Fibroblast of lung (primary cell): ENCODE data around the gene GABRE. TPM values are rescaled to one million over a fixed set of nuclear protein-coding genes. Genes with fewer than 3 reads are reported as not detected.

Source experiments
- DNase-seq, 2 donors: peaks; one replicate each; pipeline versions ENCODE4 v3.0.0 to v3.0.0-alpha.2; 2010; ENCODE audit warnings: low read depth in 2 of 2
- H2AFZ ChIP-seq: 2 replicates; pipeline ENCODE4 v1.5.1; 2012; ENCODE audit warnings: low read length, control low read depth, inconsistent platforms
- H3K27ac ChIP-seq: 2 replicates; pipeline ENCODE4 v1.5.1; 2011; ENCODE audit warnings: low read length, control low read depth; ENCODE audit not compliant: insufficient read depth
- H3K27me3 ChIP-seq: 2 replicates; pipeline ENCODE4 v1.5.1; 2011; ENCODE audit warnings: mild to moderate bottlenecking, low read length; ENCODE audit not compliant: control insufficient read depth, insufficient read depth
- H3K36me3 ChIP-seq: 2 replicates; pipeline ENCODE4 v1.5.1; 2011; ENCODE audit warnings: low read length; ENCODE audit not compliant: control insufficient read depth, insufficient read depth
- H3K4me1 ChIP-seq: 2 replicates; pipeline ENCODE4 v1.5.1; 2011; ENCODE audit warnings: low read length; ENCODE audit not compliant: control insufficient read depth, insufficient read depth; ENCODE audit errors: extremely low read depth
- H3K4me2 ChIP-seq: 2 replicates; pipeline ENCODE4 v1.5.1; 2011; ENCODE audit warnings: low read length, control low read depth; ENCODE audit not compliant: insufficient read depth; ENCODE audit errors: extremely low read depth
- H3K4me3 ChIP-seq, 4 experiments: fragments of 200-600 bp in 1 of 4; sonication (generic) in 1 of 4; replicated peaks in 1 of 4; 2 replicates each; pipeline ENCODE4 v1.5.1; 2011 to 2016; ENCODE audit warnings: low read length in 4 of 4, low read depth in 3 of 4, mild to moderate bottlenecking in 3 of 4, control low read depth in 2 of 4, inconsistent platforms in 1 of 4, mixed read lengths in 1 of 4; ENCODE audit not compliant: insufficient read depth in 1 of 4; ENCODE audit errors: control extremely low read depth in 1 of 4
- H3K79me2 ChIP-seq: 2 replicates; pipeline ENCODE4 v1.5.1; 2012; ENCODE audit warnings: mild to moderate bottlenecking, low read length, inconsistent platforms; ENCODE audit not compliant: control insufficient read depth, insufficient read depth
- H3K9ac ChIP-seq: 2 replicates; pipeline ENCODE4 v1.5.1; 2011; ENCODE audit warnings: mild to moderate bottlenecking, low read length, control low read depth; ENCODE audit not compliant: insufficient read depth
- H3K9me3 ChIP-seq: 2 replicates; pipeline ENCODE4 v1.5.1; 2012; ENCODE audit warnings: low read depth, low read length; ENCODE audit not compliant: control insufficient read depth, insufficient read depth
- H4K20me1 ChIP-seq: 2 replicates; pipeline ENCODE4 v1.5.1; 2011; ENCODE audit warnings: low read length; ENCODE audit not compliant: control insufficient read depth, insufficient read depth; ENCODE audit errors: extremely low read depth
- EZH2 ChIP-seq: IDR thresholded peaks from 2 replicates; pipeline ENCODE4 v1.5.1; 2012; ENCODE audit warnings: low read length, control low read depth, mild to moderate bottlenecking; ENCODE audit errors: missing control alignments
- polyA plus RNA-seq, 2 donors: library from polyadenylated mRNA; depleted of rRNA in 1 of 2; stranded (reverse) in 1 of 2; unstranded in 1 of 2; fragments of >200 nt; gene quantifications; 2 replicates each; pipeline ENCODE4 v1.2.1, GENCODE V29; 2011 to 2012; ENCODE audit warnings: missing spikeins in 1 of 2
- total RNA-seq: library from RNA; depleted of rRNA; stranded (reverse); fragments of >200 nt; gene quantifications from 2 replicates; pipeline ENCODE4 v1.2.1, GENCODE V29; 2014
- TF ChIP-seq, protein P1 (sequence below), 2 donors: IDR thresholded peaks in 1 of 2; conservative IDR thresholded peaks in 1 of 2; 1 replicate in 1 of 2; 2 replicates in 1 of 2; pipeline ENCODE4 v1.5.1; 2011 to 2012; ENCODE audit warnings: low read length in 2 of 2, control low read depth in 1 of 2, inconsistent platforms in 1 of 2, low read depth in 1 of 2, mild to moderate bottlenecking in 1 of 2

Gene GABRE
- total and polyA plus RNA-seq, 2 donors (not counting 1 experiment from before 2014, with no cell fraction given) = 2.0 to 3.8 TPM

DNA sequence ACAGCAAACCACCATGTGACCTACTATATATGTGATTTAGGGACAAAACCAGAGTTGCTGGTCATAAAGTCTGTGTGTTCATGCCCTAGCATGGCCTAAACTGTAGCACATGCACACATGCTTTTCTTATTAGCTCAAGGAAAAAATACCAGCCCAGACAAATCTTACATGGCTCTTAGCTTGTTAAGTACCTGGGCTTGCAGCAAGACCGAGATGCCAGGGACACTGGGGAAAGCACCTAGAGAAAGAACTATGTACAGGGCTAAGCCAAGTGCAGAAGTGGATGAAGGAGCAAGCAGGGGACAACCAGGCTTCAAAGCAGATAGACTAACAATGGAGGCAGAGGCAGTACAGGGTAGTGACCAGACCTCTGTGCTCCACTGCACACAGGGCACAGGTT is 3.4 kb upstream of the GABRE start:
- no peak overlapping the region for H2AFZ ChIP-seq
- no peak overlapping the region for H3K9ac ChIP-seq
- no peaks in the 10 kb centered on the region for H3K4me1 ChIP-seq
- no peak overlapping the region for H3K27ac ChIP-seq
- no peaks in the 10 kb centered on the region for H3K79me2 ChIP-seq
- H3K4me3 ChIP-seq = no peak overlapping the region
- peaks cover 6% of the 10 kb centered on the region for H3K27me3 ChIP-seq
- H3K9me3 ChIP-seq = no peaks in the 10 kb centered on the region
- TF ChIP-seq, protein P1, sequence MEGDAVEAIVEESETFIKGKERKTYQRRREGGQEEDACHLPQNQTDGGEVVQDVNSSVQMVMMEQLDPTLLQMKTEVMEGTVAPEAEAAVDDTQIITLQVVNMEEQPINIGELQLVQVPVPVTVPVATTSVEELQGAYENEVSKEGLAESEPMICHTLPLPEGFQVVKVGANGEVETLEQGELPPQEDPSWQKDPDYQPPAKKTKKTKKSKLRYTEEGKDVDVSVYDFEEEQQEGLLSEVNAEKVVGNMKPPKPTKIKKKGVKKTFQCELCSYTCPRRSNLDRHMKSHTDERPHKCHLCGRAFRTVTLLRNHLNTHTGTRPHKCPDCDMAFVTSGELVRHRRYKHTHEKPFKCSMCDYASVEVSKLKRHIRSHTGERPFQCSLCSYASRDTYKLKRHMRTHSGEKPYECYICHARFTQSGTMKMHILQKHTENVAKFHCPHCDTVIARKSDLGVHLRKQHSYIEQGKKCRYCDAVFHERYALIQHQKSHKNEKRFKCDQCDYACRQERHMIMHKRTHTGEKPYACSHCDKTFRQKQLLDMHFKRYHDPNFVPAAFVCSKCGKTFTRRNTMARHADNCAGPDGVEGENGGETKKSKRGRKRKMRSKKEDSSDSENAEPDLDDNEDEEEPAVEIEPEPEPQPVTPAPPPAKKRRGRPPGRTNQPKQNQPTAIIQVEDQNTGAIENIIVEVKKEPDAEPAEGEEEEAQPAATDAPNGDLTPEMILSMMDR (conservative IDR thresholded peaks at IDR 0.05 in 1 of 2, IDR thresholded peaks at IDR 0.05 in 1 of 2; ENCODE audit: low read depth in 1 of 2, low read length in 2 of 2) = no peak
- no peak for TF ChIP-seq EZH2
- no peaks in the 10 kb centered on the region for H4K20me1 ChIP-seq
- no peaks in the 10 kb centered on the region for H3K36me3 ChIP-seq
- DNase-seq = no peak
- H3K4me2 ChIP-seq = no peak overlapping the region

DNA sequence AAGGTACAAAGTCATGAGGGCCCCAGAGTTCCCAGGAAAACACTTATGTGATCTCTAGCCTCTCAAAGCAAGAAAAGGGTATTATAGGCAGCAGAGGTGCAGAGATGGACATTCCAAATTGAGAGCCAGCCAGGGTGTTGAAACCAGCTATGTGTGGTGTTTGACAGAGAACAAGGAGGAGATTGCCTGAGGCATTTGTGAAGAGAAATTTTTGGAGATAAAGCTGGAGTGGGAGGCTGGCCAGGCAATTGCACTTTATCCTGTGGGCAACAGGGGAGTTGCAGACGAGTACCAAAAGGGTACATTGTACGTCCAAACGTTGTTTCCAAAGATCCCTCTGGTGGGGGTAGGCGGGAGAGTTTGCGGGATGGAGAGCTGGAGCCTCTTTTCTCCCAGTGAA is 2.5 kb upstream of the GABRE start:
- H3K4me1 ChIP-seq = no peaks in the 10 kb centered on the region
- peaks cover 6% of the 10 kb centered on the region for H3K27me3 ChIP-seq
- H3K9me3 ChIP-seq = no peaks in the 10 kb centered on the region
- H3K27ac ChIP-seq = no peak overlapping the region
- no peaks in the 10 kb centered on the region for H3K79me2 ChIP-seq
- H3K4me3 ChIP-seq = no peak overlapping the region
- H3K36me3 ChIP-seq = no peaks in the 10 kb centered on the region
- no peak overlapping the region for H2AFZ ChIP-seq
- TF ChIP-seq EZH2 = no peak
- TF ChIP-seq, protein P1 (conservative IDR thresholded peaks at IDR 0.05 in 1 of 2, IDR thresholded peaks at IDR 0.05 in 1 of 2; ENCODE audit: low read depth in 1 of 2, low read length in 2 of 2) = no peak
- no peaks in the 10 kb centered on the region for H4K20me1 ChIP-seq
- no peak overlapping the region for H3K4me2 ChIP-seq
- no peak for DNase-seq
- no peak overlapping the region for H3K9ac ChIP-seq

DNA sequence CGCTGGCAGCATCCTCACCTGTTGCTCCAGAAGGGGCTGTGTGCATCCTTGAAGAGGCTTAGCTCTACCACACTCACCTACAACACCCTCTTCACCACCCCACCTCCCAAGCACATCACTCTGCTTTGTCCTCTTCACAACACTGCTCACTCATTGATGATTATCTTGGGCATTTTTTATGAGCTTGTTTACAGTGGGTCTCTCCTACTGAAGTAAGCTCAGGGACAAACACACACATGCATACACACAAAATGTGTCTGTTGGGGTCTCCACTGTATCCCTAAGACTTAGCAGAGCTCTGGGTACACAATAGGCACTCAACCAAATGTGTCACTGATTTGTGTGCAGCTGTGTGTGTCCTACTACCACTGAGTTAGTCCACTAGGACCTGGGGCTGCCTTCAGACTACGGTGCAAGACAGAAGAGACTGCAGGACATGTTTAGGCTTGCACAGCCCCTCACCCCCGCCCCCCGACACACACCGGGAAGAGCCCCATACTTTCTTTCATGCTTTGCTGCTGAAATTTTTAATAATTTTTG is 1.3 kb upstream of the GABRE start:
- Histone ChIP-seq H3K79me2 (no peaks in the 10 kb centered on the region), H2AFZ (no peak overlapping the region), H3K9me3 (no peaks in the 10 kb centered on the region), H4K20me1 (no peaks in the 10 kb centered on the region), H3K4me1 (no peaks in the 10 kb centered on the region), H3K9ac (no peak overlapping the region), H3K27ac (no peak overlapping the region), H3K4me3 (no peak overlapping the region), H3K4me2 (no peak overlapping the region), H3K36me3 (no peaks in the 10 kb centered on the region), H3K27me3 (peaks cover 6% of the 10 kb centered on the region)
- TF ChIP-seq EZH2 = no peak
- TF ChIP-seq, protein P1 (conservative IDR thresholded peaks at IDR 0.05 in 1 of 2, IDR thresholded peaks at IDR 0.05 in 1 of 2; ENCODE audit: low read depth in 1 of 2, low read length in 2 of 2) = no peak
- DNase-seq = no peak
